ENCODE measurements around the gene KIR2DL3.
"Not testable (repeated sequence)": the region's sequence is repeated elsewhere in the genome, so short reads cannot be mapped to it uniquely, and the experiment has no call there.

The KIR2DL3 gene

GRCh38 chr19:54771018-54771960, 33.0 kb downstream of the KIR2DL3 start:
- not testable (repeated sequence) for H3K79me2 ChIP-seq (ENCODE audit: insufficient read depth, low read length); H3K27ac ChIP-seq (ENCODE audit: low read depth, low read length)

GRCh38 chr19:54772666-54773065, 34.4 kb downstream of the KIR2DL3 start:
- not testable (repeated sequence) for H3K27me3 ChIP-seq (ENCODE audit: low read length); H3K4me2 ChIP-seq (ENCODE audit: low read depth, low read length, poor library complexity, severe bottlenecking); H4K20me1 ChIP-seq (ENCODE audit: low read depth, low read length); H3K4me3 ChIP-seq (ENCODE audit: insufficient read depth, low read length, poor library complexity, severe bottlenecking); H3K27ac ChIP-seq (ENCODE audit: low read depth, low read length); H3F3A ChIP-seq (ENCODE audit: insufficient read depth); H3K9me2 ChIP-seq (replicated peaks; ENCODE audit: insufficient read depth, low read length); H3K79me2 ChIP-seq (ENCODE audit: insufficient read depth, low read length); H3K9me3 ChIP-seq (ENCODE audit: insufficient read depth, low read length); H3K9ac ChIP-seq (ENCODE audit: low read length); H3K36me3 ChIP-seq (ENCODE audit: low read length); H2AFZ ChIP-seq (ENCODE audit: low read depth, low read length, severe bottlenecking)

More at GRCh38 chr19:54771018-54771960, 33.0 kb downstream of the KIR2DL3 start:
- not testable (repeated sequence) for H3K9ac ChIP-seq (ENCODE audit: low read length); H4K20me1 ChIP-seq (ENCODE audit: low read depth, low read length); H3K4me2 ChIP-seq (ENCODE audit: low read depth, low read length, poor library complexity, severe bottlenecking); H3K9me2 ChIP-seq (replicated peaks; ENCODE audit: insufficient read depth, low read length); H3K27me3 ChIP-seq (ENCODE audit: low read length); H3K36me3 ChIP-seq (ENCODE audit: low read length); H3K9me3 ChIP-seq (ENCODE audit: insufficient read depth, low read length); H2AFZ ChIP-seq (ENCODE audit: low read depth, low read length, severe bottlenecking); H3F3A ChIP-seq (ENCODE audit: insufficient read depth); H3K4me3 ChIP-seq (ENCODE audit: insufficient read depth, low read length, poor library complexity, severe bottlenecking)

GRCh38 chr19:54775095-54775815, 36.9 kb downstream of the KIR2DL3 start:
- H3K27ac ChIP-seq (ENCODE audit: low read depth, low read length); H3F3A ChIP-seq (ENCODE audit: insufficient read depth); H3K4me2 ChIP-seq (ENCODE audit: low read depth, low read length, poor library complexity, severe bottlenecking); H3K9me3 ChIP-seq (ENCODE audit: insufficient read depth, low read length); H3K27me3 ChIP-seq (ENCODE audit: low read length); H3K9me2 ChIP-seq (replicated peaks; ENCODE audit: insufficient read depth, low read length); H3K9ac ChIP-seq (ENCODE audit: low read length); H2AFZ ChIP-seq (ENCODE audit: low read depth, low read length, severe bottlenecking); H3K4me3 ChIP-seq (ENCODE audit: insufficient read depth, low read length, poor library complexity, severe bottlenecking); H3K36me3 ChIP-seq (ENCODE audit: low read length); H3K79me2 ChIP-seq (ENCODE audit: insufficient read depth, low read length); H4K20me1 ChIP-seq (ENCODE audit: low read depth, low read length): not testable (repeated sequence)

GRCh38 chr19:54775830-54776229, 37.5 kb downstream of the KIR2DL3 start:
- H3K4me2 ChIP-seq (ENCODE audit: low read depth, low read length, poor library complexity, severe bottlenecking); H3F3A ChIP-seq (ENCODE audit: insufficient read depth); H3K9me3 ChIP-seq (ENCODE audit: insufficient read depth, low read length); H4K20me1 ChIP-seq (ENCODE audit: low read depth, low read length); H3K27me3 ChIP-seq (ENCODE audit: low read length); H3K36me3 ChIP-seq (ENCODE audit: low read length); H3K79me2 ChIP-seq (ENCODE audit: insufficient read depth, low read length); H3K9ac ChIP-seq (ENCODE audit: low read length); H3K27ac ChIP-seq (ENCODE audit: low read depth, low read length); H3K4me3 ChIP-seq (ENCODE audit: insufficient read depth, low read length, poor library complexity, severe bottlenecking); H2AFZ ChIP-seq (ENCODE audit: low read depth, low read length, severe bottlenecking); H3K9me2 ChIP-seq (replicated peaks; ENCODE audit: insufficient read depth, low read length): not testable (repeated sequence)

GRCh38 chr19:54777851-54778250, 39.5 kb downstream of the KIR2DL3 start:
- not testable (repeated sequence) for H3K4me3 ChIP-seq (ENCODE audit: insufficient read depth, low read length, poor library complexity, severe bottlenecking); H3F3A ChIP-seq (ENCODE audit: insufficient read depth); H3K36me3 ChIP-seq (ENCODE audit: low read length); H3K9me3 ChIP-seq (ENCODE audit: insufficient read depth, low read length); H3K27ac ChIP-seq (ENCODE audit: low read depth, low read length); H2AFZ ChIP-seq (ENCODE audit: low read depth, low read length, severe bottlenecking); H4K20me1 ChIP-seq (ENCODE audit: low read depth, low read length); H3K9ac ChIP-seq (ENCODE audit: low read length); H3K79me2 ChIP-seq (ENCODE audit: insufficient read depth, low read length); H3K27me3 ChIP-seq (ENCODE audit: low read length); H3K9me2 ChIP-seq (replicated peaks; ENCODE audit: insufficient read depth, low read length); H3K4me2 ChIP-seq (ENCODE audit: low read depth, low read length, poor library complexity, severe bottlenecking)

- H2AFZ ChIP-seq (ENCODE audit: low read depth, low read length, severe bottlenecking); H3F3A ChIP-seq (ENCODE audit: insufficient read depth); H3K9me3 ChIP-seq (ENCODE audit: insufficient read depth, low read length); H3K27ac ChIP-seq (ENCODE audit: low read depth, low read length); H4K20me1 ChIP-seq (ENCODE audit: low read depth, low read length); H3K9ac ChIP-seq (ENCODE audit: low read length); H3K36me3 ChIP-seq (ENCODE audit: low read length); H3K79me2 ChIP-seq (ENCODE audit: insufficient read depth, low read length); H3K9me2 ChIP-seq (replicated peaks; ENCODE audit: insufficient read depth, low read length); H3K27me3 ChIP-seq (ENCODE audit: low read length); H3K4me3 ChIP-seq (ENCODE audit: insufficient read depth, low read length, poor library complexity, severe bottlenecking); H3K4me2 ChIP-seq (ENCODE audit: low read depth, low read length, poor library complexity, severe bottlenecking): not testable (repeated sequence)
Measured at GRCh38 chr19:54778896-54779295, 40.6 kb downstream of the KIR2DL3 start.

GRCh38 chr19:54782916-54783315, 44.6 kb downstream of the KIR2DL3 start:
- not testable (repeated sequence) for H4K20me1 ChIP-seq (ENCODE audit: low read depth, low read length); H3K27ac ChIP-seq (ENCODE audit: low read depth, low read length); H3K27me3 ChIP-seq (ENCODE audit: low read length); H3K4me3 ChIP-seq (ENCODE audit: insufficient read depth, low read length, poor library complexity, severe bottlenecking); H3F3A ChIP-seq (ENCODE audit: insufficient read depth); H3K36me3 ChIP-seq (ENCODE audit: low read length); H3K9me2 ChIP-seq (replicated peaks; ENCODE audit: insufficient read depth, low read length); H3K9me3 ChIP-seq (ENCODE audit: insufficient read depth, low read length); H2AFZ ChIP-seq (ENCODE audit: low read depth, low read length, severe bottlenecking); H3K9ac ChIP-seq (ENCODE audit: low read length); H3K79me2 ChIP-seq (ENCODE audit: insufficient read depth, low read length); H3K4me2 ChIP-seq (ENCODE audit: low read depth, low read length, poor library complexity, severe bottlenecking)
